HEK293T (cell line): ENCODE results near the gene TCP11L2.

Experiments
- CTCF ChIA-PET: fragments of 350-600 bp; formaldehyde crosslinking; extraction: SDS; loops from one replicate; lab custom pipeline; 2021; ENCODE audit warnings: antibody characterized with exemption, inconsistent platforms; lab: Yijun Ruan, JAX
- POLR2A ChIA-PET: fragments of 350-600 bp; formaldehyde crosslinking; extraction: SDS; loops from one replicate; lab custom pipeline; 2020; ENCODE audit warnings: antibody characterized with exemption, inconsistent platforms; lab: Yijun Ruan, JAX
- DNase-seq: peaks from one replicate; pipeline ENCODE4 v3.0.0; 2012; ENCODE audit warnings: mixed read lengths; ENCODE audit errors: extremely low spot score
- ARNT ChIP-seq: fragments of 450-650 bp; IDR thresholded peaks from 2 replicates; pipeline ENCODE4 v1.6.1; 2017; ENCODE audit warnings: mild to moderate bottlenecking
- BHLHE40 ChIP-seq: fragments of 450-650 bp; IDR thresholded peaks from 2 replicates; pipeline ENCODE4 v1.6.1; 2016; ENCODE audit warnings: mild to moderate bottlenecking, moderate library complexity, borderline replicate concordance
- CTBP1 ChIP-seq: fragments of 450-650 bp; IDR thresholded peaks from 2 replicates; pipeline ENCODE4 v1.6.1; 2016; ENCODE audit warnings: borderline replicate concordance
- ELF4 ChIP-seq: fragments of 450-650 bp; IDR thresholded peaks from 2 replicates; pipeline ENCODE4 v1.6.1; 2017; ENCODE audit warnings: antibody characterized with exemption
- FOXA1 ChIP-seq: fragments of 450-650 bp; IDR thresholded peaks from 2 replicates; pipeline ENCODE4 v1.6.1; 2016; ENCODE audit warnings: mild to moderate bottlenecking
- FOXK2 ChIP-seq: fragments of 450-650 bp; IDR thresholded peaks from 2 replicates; pipeline ENCODE4 v1.6.1; 2016; ENCODE audit warnings: mild to moderate bottlenecking
- FOXM1 ChIP-seq: fragments of 450-650 bp; IDR thresholded peaks from 2 replicates; pipeline ENCODE4 v1.6.1; 2017; ENCODE audit warnings: mild to moderate bottlenecking, borderline replicate concordance
- HDGF ChIP-seq: fragments of 450-650 bp; IDR thresholded peaks from 2 replicates; pipeline ENCODE4 v1.6.1; 2017; ENCODE audit warnings: antibody characterized with exemption, borderline replicate concordance
- L3MBTL2 ChIP-seq: fragments of 450-650 bp; conservative IDR thresholded peaks from 2 replicates; pipeline ENCODE4 v1.6.1; 2016; ENCODE audit warnings: mild to moderate bottlenecking
- LEF1 ChIP-seq: fragments of 450-650 bp; IDR thresholded peaks from 2 replicates; pipeline ENCODE4 v1.6.1; 2017; ENCODE audit warnings: mild to moderate bottlenecking, borderline replicate concordance
- NFRKB ChIP-seq: fragments of 450-650 bp; IDR thresholded peaks from 2 replicates; pipeline ENCODE4 v1.6.1; 2016; ENCODE audit warnings: mild to moderate bottlenecking, moderate library complexity
- SP1 ChIP-seq: fragments of 450-650 bp; IDR thresholded peaks from 2 replicates; pipeline ENCODE4 v1.6.1; 2017
- SUZ12 ChIP-seq: fragments of 450-650 bp; IDR thresholded peaks from 2 replicates; pipeline ENCODE4 v1.6.1; 2016; ENCODE audit warnings: mild to moderate bottlenecking
- TARDBP ChIP-seq: fragments of 450-650 bp; IDR thresholded peaks from 2 replicates; pipeline ENCODE4 v1.6.1; 2016
- ZNF384 ChIP-seq: fragments of 450-650 bp; IDR thresholded peaks from 2 replicates; pipeline ENCODE4 v1.6.1; 2016
- TF ChIP-seq, protein P1 (sequence below): fragments of 450-650 bp; IDR thresholded peaks from 2 replicates; pipeline ENCODE4 v1.6.1; 2016

The TCP11L2 gene

DNA sequence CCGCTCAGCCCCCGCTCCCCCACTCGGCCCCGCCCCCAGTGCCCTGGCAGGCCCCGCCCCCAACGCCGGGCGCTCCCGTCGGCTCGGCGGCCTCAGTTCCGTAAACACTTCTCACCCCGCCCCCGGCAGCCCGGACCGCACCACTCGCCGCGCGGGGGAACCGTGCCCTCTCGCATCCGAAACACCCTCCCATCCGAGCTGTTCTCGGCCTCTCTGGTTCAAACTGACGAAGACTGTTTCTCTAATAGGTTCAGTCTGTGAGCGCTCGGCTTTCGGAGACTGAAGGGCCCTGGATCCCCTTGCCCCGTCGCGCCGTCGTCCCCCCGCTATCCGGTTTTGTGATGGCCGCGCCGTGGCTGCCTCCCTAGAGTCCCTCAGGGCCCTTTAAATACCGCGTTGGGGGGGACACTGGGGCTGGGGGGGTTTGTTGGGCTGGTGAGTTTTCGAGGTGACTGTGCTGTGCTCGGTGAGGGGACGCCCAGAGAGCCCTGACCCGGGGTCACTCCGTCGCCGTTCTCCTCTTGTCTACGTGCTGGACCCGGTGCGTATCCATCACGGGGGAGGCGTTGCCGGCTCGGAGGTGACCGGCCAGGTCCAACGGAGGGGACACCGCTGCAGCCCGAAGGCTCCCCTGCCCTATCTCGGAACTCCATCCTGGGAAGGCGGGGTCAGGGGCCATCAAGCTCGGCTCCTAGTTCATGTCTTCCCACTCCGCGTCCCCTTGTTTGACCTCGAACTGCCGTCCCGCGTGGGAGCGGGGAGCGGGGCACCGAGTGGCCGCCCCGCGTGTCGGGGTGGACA lies at the start of gene TCP11L2:
TCP11L2 (plus strand) TSS at position 333 of the 801 bp plus-strand sequence. CDS start 8,343 bp downstream, outside the sequence.
- ChIA-PET POLR2A (interaction anchor here (1.3 to 2.1 kb wide), 2 partner anchors 12 to 56 kb away, joined by 3 to 8 read pairs; no protein-coding TSS in a partner anchor), CTCF (no interaction called here)
- DNase-seq, result peak; percentile 92
- TF ChIP-seq NFRKB (no peak), SUZ12 (no peak), ARNT (no peak), FOXA1 (no peak), L3MBTL2 (0 out of 2 replicates have a peak, but pooled peaks have one; percentile 25), TARDBP (peak; percentile 27; the same call in 1 of the 2 replicates), FOXM1 (peak; percentile 71; the same call in 1 of the 2 replicates), BHLHE40 (peak; percentile 93), FOXK2 (no peak)
- TF ChIP-seq, protein P1, sequence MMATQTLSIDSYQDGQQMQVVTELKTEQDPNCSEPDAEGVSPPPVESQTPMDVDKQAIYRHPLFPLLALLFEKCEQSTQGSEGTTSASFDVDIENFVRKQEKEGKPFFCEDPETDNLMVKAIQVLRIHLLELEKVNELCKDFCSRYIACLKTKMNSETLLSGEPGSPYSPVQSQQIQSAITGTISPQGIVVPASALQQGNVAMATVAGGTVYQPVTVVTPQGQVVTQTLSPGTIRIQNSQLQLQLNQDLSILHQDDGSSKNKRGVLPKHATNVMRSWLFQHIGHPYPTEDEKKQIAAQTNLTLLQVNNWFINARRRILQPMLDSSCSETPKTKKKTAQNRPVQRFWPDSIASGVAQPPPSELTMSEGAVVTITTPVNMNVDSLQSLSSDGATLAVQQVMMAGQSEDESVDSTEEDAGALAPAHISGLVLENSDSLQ, result no peak

DNA sequence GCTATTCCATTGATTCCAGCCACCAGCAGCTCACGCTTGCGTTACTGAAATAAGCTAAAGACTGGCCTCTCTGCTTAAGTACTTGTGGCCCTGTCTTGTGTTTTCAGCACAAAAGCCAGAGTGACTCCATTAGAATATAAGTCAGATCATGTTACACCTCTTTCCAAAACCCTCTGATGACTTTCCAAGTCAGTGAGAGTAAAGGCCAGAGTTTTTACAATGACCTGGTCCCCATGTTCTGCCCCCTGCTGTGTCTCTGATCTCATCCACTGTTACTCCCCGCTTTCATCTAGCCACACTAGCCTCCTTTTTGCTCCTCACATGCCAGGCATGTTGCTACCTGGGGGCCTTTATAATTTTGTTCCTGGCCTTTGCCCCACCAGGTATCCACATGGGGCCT lies 47.8 kb upstream of the TCP11L2 start:
- no peak for DNase-seq
- TF ChIP-seq BHLHE40, result no peak
- TF ChIP-seq, protein P1, result no peak
- no peak for TF ChIP-seq SUZ12
- no peak for TF ChIP-seq NFRKB
- TF ChIP-seq ARNT, result no peak
- TF ChIP-seq FOXK2, result no peak
- TF ChIP-seq FOXA1, result no peak
- TF ChIP-seq LEF1, result no peak
- TF ChIP-seq FOXM1, result no peak
- TF ChIP-seq ZNF384, result no peak
- TF ChIP-seq L3MBTL2, result no peak
- TF ChIP-seq TARDBP, result no peak
- TF ChIP-seq ELF4, result no peak
- no peak for TF ChIP-seq HDGF
- TF ChIP-seq CTBP1, result no peak
- no peak for TF ChIP-seq SP1
- POLR2A ChIA-PET, result interaction anchor here (1.4 kb wide), 1 partner anchor 24 kb away, joined by 3 read pairs; no protein-coding TSS in a partner anchor
- CTCF ChIA-PET, result no interaction called here

DNA sequence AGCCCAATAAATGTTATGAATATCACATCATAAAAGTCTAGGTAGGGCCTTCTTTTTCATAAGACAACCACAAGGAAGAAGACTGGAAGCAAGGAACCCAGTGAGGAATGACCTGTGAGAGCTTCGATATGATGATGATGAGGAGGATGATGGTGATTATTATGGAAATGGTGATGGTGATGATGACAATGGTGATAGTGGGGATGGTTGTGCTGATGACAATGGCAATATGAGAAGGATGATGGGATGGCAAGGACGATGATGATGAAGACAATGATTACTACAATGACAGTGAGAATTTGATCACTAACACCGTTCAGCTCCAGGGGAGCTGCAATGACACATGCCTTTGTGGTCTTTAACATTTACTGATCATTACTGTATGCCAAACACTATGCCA lies 47.0 kb upstream of the TCP11L2 start:
- DNase-seq, result no peak
- ChIA-PET POLR2A (no interaction called here), CTCF (no interaction called here)
- TF ChIP-seq FOXK2 (no peak), ELF4 (no peak), L3MBTL2 (no peak), ARNT (no peak)

DNA sequence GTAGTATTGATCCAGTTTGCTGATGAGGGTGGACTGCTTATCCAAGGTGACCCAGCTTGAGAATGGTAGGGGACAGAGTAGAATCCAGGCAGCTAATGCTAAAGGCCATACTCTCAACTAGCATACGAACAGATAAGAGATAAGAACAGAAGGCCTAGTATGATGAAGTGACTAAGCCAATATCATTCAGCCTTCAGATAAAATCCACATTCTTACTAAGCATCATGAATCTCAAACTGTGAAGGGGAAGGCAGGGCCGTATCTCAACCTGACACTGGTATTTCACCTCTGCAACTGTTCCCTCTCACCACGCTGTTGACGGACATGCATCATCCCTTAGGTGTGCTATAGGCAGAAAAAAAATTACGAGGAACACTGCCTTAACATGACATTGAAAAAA lies 46.6 kb upstream of the TCP11L2 start:
- no peak for DNase-seq
- CTCF ChIA-PET, result interaction anchor here (0.7 kb wide), 1 partner anchor 373 kb away, joined by 3 read pairs; no protein-coding TSS in a partner anchor
- POLR2A ChIA-PET, result no interaction called here
- no peak for TF ChIP-seq HDGF
- TF ChIP-seq ARNT, result no peak
- TF ChIP-seq TARDBP, result no peak

DNA sequence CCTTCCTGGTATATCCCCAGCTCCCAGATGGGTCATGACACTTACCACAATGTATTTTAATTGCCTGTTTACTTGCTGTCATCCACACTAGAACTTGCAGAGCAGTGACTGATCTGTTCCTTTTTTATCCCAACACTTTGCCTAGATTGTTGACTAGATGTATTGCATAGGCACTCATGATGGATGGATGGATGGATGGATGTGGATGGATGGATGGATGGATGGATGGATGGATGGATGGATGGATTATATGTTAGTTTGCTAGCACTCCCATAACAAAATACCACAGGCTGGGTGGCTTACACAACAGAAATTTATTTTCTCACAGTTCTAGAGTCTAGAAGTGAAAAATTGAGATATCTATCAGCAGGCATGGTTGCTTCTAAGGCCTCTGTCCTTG lies 46.0 kb upstream of the TCP11L2 start:
- DNase-seq, result no peak
- POLR2A ChIA-PET, result no interaction called here
- CTCF ChIA-PET, result interaction anchor here (0.7 kb wide), 1 partner anchor 373 kb away, joined by 3 read pairs; no protein-coding TSS in a partner anchor
- TF ChIP-seq FOXK2 (no peak), L3MBTL2 (no peak), ELF4 (no peak), HDGF (no peak), FOXM1 (no peak), ZNF384 (no peak)

DNA sequence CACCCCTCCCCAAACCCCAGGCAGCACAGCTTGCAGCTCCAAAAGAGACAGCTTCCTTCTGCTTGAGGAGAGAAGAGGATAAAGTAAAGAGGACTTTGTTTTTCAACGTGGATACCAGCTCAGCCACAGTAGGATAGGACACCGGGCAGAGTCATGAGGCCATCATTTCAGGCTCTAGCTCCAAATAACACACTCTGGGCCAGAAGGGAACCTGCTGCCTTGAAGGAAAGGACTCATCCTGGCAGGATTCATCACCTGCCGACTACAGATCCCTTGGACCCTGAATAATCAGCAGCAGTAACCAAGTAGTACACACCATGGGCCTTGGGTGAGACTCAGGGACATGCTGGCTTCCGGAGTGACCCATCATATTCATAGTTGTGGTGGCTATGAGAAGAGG lies 44.3 kb upstream of the TCP11L2 start:
- TF ChIP-seq, protein P1, result no peak
- TF ChIP-seq CTBP1 (no peak), ARNT (no peak), SP1 (no peak), ZNF384 (no peak), L3MBTL2 (no peak), TARDBP (no peak), SUZ12 (no peak), FOXK2 (no peak), ELF4 (no peak)
- no peak for DNase-seq
- ChIA-PET POLR2A (no interaction called here), CTCF (no interaction called here)

DNA sequence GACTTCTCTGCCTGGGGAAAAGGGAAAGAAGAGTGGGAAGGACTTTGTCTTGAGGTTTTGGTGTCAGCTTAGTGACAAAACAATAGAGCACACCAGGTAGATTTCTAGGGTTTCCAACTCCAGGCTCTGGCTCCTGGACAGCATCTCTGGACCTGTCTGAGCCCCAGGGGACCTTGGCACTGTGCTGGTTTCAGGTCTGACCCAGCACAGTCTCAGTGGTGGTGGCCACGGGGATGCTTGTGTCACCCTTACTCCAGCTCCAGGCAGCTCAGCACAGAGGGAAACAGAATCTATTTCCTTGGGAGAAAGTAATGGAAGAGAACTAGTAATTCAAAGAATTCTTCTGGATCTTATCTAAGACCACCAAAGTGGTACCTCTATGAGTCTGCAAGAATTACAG lies 43.6 kb upstream of the TCP11L2 start:
- ChIA-PET POLR2A (no interaction called here), CTCF (no interaction called here)
- no peak for TF ChIP-seq ARNT
- TF ChIP-seq FOXK2, result no peak
- no peak for DNase-seq
